ENCODE results near the gene TANC1. TPM values are rescaled to one million over a fixed set of nuclear protein-coding genes. Genes with fewer than 3 reads are reported as not detected.

Gene TANC1
- total RNA-seq, 1 donor, result 74.7 TPM

DNA sequence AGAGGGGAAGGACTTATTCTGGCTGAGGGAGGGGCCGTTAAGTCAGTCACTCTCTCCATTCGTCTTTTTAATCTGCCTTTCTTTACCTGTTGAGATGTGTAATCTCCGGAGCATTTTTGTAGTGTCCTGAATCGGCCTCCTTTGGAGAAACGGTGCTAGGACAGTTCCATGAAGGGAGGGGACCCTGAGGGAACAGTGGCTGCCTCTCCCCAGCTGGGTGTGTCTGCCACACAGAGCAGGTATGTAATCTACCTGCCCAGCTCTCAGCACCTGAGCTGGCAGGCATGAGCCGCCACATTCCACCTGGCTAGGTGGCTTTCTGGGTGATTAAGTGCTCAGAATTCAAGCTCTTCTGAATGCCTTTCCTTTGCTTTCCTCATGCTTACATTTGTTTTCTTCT is 186.9 kb downstream of the TANC1 start:
- TF ChIP-seq, protein P1, sequence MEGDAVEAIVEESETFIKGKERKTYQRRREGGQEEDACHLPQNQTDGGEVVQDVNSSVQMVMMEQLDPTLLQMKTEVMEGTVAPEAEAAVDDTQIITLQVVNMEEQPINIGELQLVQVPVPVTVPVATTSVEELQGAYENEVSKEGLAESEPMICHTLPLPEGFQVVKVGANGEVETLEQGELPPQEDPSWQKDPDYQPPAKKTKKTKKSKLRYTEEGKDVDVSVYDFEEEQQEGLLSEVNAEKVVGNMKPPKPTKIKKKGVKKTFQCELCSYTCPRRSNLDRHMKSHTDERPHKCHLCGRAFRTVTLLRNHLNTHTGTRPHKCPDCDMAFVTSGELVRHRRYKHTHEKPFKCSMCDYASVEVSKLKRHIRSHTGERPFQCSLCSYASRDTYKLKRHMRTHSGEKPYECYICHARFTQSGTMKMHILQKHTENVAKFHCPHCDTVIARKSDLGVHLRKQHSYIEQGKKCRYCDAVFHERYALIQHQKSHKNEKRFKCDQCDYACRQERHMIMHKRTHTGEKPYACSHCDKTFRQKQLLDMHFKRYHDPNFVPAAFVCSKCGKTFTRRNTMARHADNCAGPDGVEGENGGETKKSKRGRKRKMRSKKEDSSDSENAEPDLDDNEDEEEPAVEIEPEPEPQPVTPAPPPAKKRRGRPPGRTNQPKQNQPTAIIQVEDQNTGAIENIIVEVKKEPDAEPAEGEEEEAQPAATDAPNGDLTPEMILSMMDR (IDR thresholded peaks at IDR 0.05; ENCODE audit: insufficient read depth, low read depth, low read length), result no peak
- DNase-seq (ENCODE audit: low read depth), result no peak

GRCh38 chr2:159155791-159156190 is 187.4 kb downstream of the TANC1 start:
- TF ChIP-seq, protein P1 (IDR thresholded peaks at IDR 0.05; ENCODE audit: insufficient read depth, low read depth, low read length), result no peak
- DNase-seq (ENCODE audit: low read depth), result no peak
- H3K4me3 ChIP-seq (ENCODE audit: low read depth, low read length), result no peak overlapping the region

More for the DNA sequence above, 186.9 kb downstream of the TANC1 start:
- no peak overlapping the region for H3K4me3 ChIP-seq (ENCODE audit: low read depth, low read length)

DNA sequence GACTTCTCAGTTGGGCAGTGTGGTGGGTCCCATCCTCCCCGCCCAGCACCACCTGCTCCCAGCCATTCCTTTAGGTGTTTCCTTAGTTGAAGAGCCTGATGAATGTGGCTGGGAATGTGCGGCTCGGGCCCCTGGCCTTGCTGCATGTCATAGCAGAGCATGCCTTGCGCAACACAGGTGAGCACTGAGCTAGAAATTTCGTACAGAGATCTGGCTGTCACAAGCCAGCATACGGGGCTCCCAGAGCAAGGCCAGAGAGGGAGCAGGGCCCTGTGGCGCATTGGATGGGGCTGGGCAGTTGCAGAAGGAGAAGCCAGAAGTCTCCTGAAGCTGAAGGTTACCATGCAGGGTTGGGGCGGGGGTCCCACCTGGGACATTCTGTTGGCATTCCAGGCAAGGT is 188.4 kb downstream of the TANC1 start:
- TF ChIP-seq, protein P1 (IDR thresholded peaks at IDR 0.05; ENCODE audit: insufficient read depth, low read depth, low read length), result no peak
- no peak overlapping the region for H3K4me3 ChIP-seq (ENCODE audit: low read depth, low read length)
- DNase-seq (ENCODE audit: low read depth), result no peak

- DNase-seq (ENCODE audit: low read depth), result peak; percentile 37
Observed at GRCh38 chr2:159157361-159158209, 189.1 kb downstream of the TANC1 start.

DNA sequence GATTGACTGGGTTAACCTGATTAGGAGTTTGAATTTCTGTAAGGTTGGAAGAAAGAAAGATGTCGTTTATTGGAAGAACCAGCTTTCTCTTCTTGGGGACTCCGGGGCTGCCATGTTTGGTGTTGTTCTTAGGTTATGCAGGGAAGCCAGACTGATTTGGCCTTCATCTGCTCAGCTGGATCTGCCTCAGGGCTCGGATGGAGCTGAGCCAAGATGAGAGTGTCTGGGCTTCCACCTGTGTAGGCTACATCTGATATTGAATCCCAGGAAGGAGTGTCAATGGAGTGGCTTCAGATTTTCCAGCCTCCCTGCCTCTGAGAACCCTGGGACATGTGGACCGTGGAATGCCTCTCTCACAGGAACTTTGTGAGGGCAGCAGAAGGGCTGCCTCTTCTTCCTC is 192.0 kb downstream of the TANC1 start:
- no peak for DNase-seq (ENCODE audit: low read depth)
- TF ChIP-seq, protein P1 (IDR thresholded peaks at IDR 0.05; ENCODE audit: insufficient read depth, low read depth, low read length), result no peak
- H3K4me3 ChIP-seq (ENCODE audit: low read depth, low read length), result no peak overlapping the region

More at GRCh38 chr2:159157361-159158209, 189.1 kb downstream of the TANC1 start:
- no peak overlapping the region for H3K4me3 ChIP-seq (ENCODE audit: low read depth, low read length)
- TF ChIP-seq, protein P1 (IDR thresholded peaks at IDR 0.05; ENCODE audit: insufficient read depth, low read depth, low read length), result no peak

GRCh38 chr2:159160954-159161353 is 192.5 kb downstream of the TANC1 start:
- no peak for DNase-seq (ENCODE audit: low read depth)
- TF ChIP-seq, protein P1 (IDR thresholded peaks at IDR 0.05; ENCODE audit: insufficient read depth, low read depth, low read length), result no peak
- no peak overlapping the region for H3K4me3 ChIP-seq (ENCODE audit: low read depth, low read length)
